Activated naive CD8-positive, alpha-beta T cell treated with anti-CD3 and anti-CD28 coated beads for 36 hours (primary cell): ENCODE data around the gene SMAP2. TPM values are rescaled to one million over a fixed set of nuclear protein-coding genes. Genes with fewer than 3 reads are reported as not detected.
A peak's percentile ranks its signal among the peaks of the same experiment; 100 is the strongest.

Experiments
- DNase-seq: peaks from one replicate; pipeline ENCODE4 v3.0.0; 2021
- H3K27ac Mint-ChIP-seq: one replicate; pipeline ENCODE4 v1.8.0; 2022; ENCODE audit warnings: mild to moderate bottlenecking, moderate library complexity, mixed read lengths
- H3K27me3 Mint-ChIP-seq: one replicate; pipeline ENCODE4 v1.8.0; 2022; ENCODE audit warnings: mild to moderate bottlenecking, mixed read lengths
- H3K36me3 Mint-ChIP-seq: one replicate; pipeline ENCODE4 v1.8.0; 2021; ENCODE audit warnings: mild to moderate bottlenecking, mixed read lengths
- H3K4me1 Mint-ChIP-seq: one replicate; pipeline ENCODE4 v1.8.0; 2021; ENCODE audit warnings: mixed read lengths
- H3K4me3 Mint-ChIP-seq: one replicate; pipeline ENCODE4 v1.8.0; 2022; ENCODE audit warnings: mild to moderate bottlenecking, moderate library complexity, mixed read lengths
- H3K9me3 Mint-ChIP-seq: one replicate; pipeline ENCODE4 v1.8.0; 2022; ENCODE audit warnings: mixed read lengths
- total RNA-seq, 2 experiments: library from RNA; stranded (reverse); gene quantifications; one replicate each; pipeline ENCODE4 v1.2.3, GENCODE V29; 2021

SMAP2 gene
- total RNA-seq, 2 experiments from 2014 or later, result 160 to 162 TPM

GRCh38 chr1:40449684-40450494 lies 76.4 kb downstream of the SMAP2 start, which contains the start of gene ZFP69B:
ZFP69B (plus strand) TSS chr1:40450476; CDS start chr1:40450962, 486 bp downstream.
- no peaks in the 10 kb centered on the region for H3K27me3 Mint-ChIP-seq
- H3K4me3 Mint-ChIP-seq, result peak within 1 kb of the TSS; percentile 86
- H3K27ac Mint-ChIP-seq, result peak within 1 kb of the TSS; percentile 97
- peaks cover 45% of the 10 kb centered on the region for H3K9me3 Mint-ChIP-seq
- peaks cover 26% of the 10 kb centered on the region for H3K4me1 Mint-ChIP-seq
- DNase-seq, result peak; percentile 94
- H3K36me3 Mint-ChIP-seq, result peaks cover 70% of the 10 kb centered on the region

DNA sequence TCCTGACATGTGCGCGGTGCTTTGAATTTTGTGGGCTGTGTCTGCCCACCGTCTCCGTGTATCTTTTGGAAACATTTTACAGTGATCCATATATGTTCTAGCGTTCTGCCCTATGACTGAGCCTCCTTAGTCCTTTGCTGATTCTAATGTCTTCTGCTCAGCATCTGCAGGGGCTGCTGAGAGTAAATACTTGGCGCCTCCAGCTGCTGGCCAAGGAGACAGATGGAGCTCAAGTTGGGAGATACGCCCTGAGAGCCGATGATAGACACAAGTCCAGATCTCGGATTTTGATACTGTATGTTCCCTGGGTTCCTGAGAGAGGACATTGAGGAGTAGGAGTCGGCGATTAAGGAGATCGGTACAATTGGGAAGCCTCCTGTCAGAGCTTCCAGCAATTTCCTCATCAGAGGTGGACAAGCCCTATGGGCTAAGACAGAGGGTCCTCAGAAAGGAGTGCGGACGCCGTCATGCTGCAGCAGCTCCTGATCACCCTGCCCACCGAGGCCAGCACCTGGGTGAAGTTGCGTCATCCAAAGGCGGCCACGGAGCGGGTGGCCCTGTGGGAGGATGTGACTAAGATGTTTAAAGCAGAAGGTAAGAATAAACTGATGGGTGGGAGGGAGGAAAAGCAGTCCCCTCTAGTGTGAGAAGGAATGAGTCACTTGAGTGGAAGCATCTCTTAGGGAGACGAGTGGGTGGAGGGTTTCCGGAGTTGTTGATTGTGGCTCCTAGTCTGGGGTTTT lies 77.1 kb downstream of the SMAP2 start:
- peaks cover 29% of the 10 kb centered on the region for H3K4me1 Mint-ChIP-seq
- H3K36me3 Mint-ChIP-seq, result peaks cover 70% of the 10 kb centered on the region
- no peaks in the 10 kb centered on the region for H3K27me3 Mint-ChIP-seq
- H3K9me3 Mint-ChIP-seq, result peaks cover 46% of the 10 kb centered on the region
- peak; percentile 89 for DNase-seq
- peak overlapping the region; percentile 86 for H3K4me3 Mint-ChIP-seq
- H3K27ac Mint-ChIP-seq, result peak overlapping the region; percentile 97

GRCh38 chr1:40451238-40451585 lies 77.7 kb downstream of the SMAP2 start:
- Mint-ChIP-seq H3K9me3 (peaks cover 45% of the 10 kb centered on the region), H3K36me3 (peaks cover 71% of the 10 kb centered on the region), H3K27me3 (no peaks in the 10 kb centered on the region), H3K4me1 (peaks cover 29% of the 10 kb centered on the region), H3K27ac (peak overlapping the region; percentile 97), H3K4me3 (peak overlapping the region; percentile 86)
- no peak for DNase-seq

DNA sequence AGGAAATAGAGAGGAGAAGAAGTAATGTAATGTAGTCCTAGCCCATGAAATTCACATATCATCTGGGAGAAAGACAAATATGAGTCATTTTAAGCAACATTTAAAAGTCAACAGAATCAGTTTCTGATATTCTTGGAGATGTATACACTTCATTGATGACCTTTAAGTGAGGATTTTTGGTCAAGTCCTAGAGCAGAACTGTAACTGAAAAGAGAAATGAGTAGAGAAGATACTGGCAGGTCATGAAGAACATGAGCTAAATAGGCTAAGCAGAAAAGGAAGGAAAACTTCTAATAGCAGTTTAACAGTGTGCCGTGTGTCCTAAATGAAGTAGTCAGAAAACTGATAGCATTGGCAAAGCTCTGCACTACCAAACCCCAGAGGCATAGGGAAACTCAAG lies 81.3 kb downstream of the SMAP2 start:
- Mint-ChIP-seq H3K4me3 (no peak overlapping the region), H3K4me1 (peaks cover 26% of the 10 kb centered on the region), H3K27ac (peak overlapping the region; percentile 61), H3K27me3 (no peaks in the 10 kb centered on the region), H3K36me3 (peaks cover 88% of the 10 kb centered on the region), H3K9me3 (peaks cover 73% of the 10 kb centered on the region)
- DNase-seq, result no peak

- H3K27ac Mint-ChIP-seq, result no peak overlapping the region
- peaks cover 2% of the 10 kb centered on the region for H3K4me1 Mint-ChIP-seq
- peaks cover 92% of the 10 kb centered on the region for H3K36me3 Mint-ChIP-seq
- H3K4me3 Mint-ChIP-seq, result no peak overlapping the region
- no peaks in the 10 kb centered on the region for H3K27me3 Mint-ChIP-seq
- DNase-seq, result no peak
- peaks cover 72% of the 10 kb centered on the region for H3K9me3 Mint-ChIP-seq
Measured at GRCh38 chr1:40462956-40463590, 89.5 kb downstream of the SMAP2 start.

DNA sequence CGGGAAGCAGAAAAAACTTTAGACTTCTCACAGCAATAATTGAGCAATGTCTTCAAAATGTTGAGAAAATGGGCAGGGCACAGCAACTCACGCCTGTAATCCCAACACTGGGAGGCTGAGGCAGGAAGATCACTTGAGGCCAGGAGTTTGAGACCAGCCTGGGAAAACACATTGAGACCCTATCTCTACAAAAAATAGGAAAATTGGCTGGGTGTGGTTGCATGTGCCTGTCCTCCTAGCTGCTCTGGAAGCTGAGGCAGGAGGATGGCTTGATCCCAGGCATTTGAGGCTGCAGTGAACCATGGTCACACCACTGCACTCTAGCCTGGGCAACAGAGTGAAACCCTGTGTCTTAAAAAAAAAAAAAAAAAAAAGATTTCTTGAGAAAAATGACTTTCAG lies 95.8 kb downstream of the SMAP2 start:
- peaks cover 66% of the 10 kb centered on the region for H3K36me3 Mint-ChIP-seq
- H3K27ac Mint-ChIP-seq, result no peak overlapping the region
- H3K4me1 Mint-ChIP-seq, result no peaks in the 10 kb centered on the region
- peaks cover 77% of the 10 kb centered on the region for H3K9me3 Mint-ChIP-seq
- DNase-seq, result no peak
- H3K27me3 Mint-ChIP-seq, result no peaks in the 10 kb centered on the region
- no peak overlapping the region for H3K4me3 Mint-ChIP-seq

Other genes with a start within 250 kb of the SMAP2 start
- 10 to 100 TPM; 13.6 to 13.7 TPM for gene RLF, start 212.3 kb upstream of the SMAP2 start, total RNA-seq
- gene TMCO2, start 125.8 kb upstream of the SMAP2 start, total RNA-seq, result not detected
- gene ZMPSTE24, start 115.5 kb upstream of the SMAP2 start, total RNA-seq, result 10 to 100 TPM; 39.6 to 41.0 TPM
- 1 to 10 TPM; 2.5 to 3.0 TPM for gene COL9A2, start 56.4 kb upstream of the SMAP2 start, total RNA-seq
- 1 to 10 TPM; 8.0 to 8.3 TPM for gene ZFP69B, start 76.7 kb downstream of the SMAP2 start, total RNA-seq
- 1 to 10 TPM; 4.2 to 4.6 TPM for gene ZFP69, start 103.6 kb downstream of the SMAP2 start, total RNA-seq
- gene EXO5, start 135.0 kb downstream of the SMAP2 start, total RNA-seq, result 10 to 100 TPM; 14.7 to 15.6 TPM
- gene ZNF684, start 157.9 kb downstream of the SMAP2 start, total RNA-seq, result 1 to 10 TPM; 4.7 to 6.2 TPM